ENCODE data around the gene ABLIM3. TPM values are rescaled to one million over a fixed set of nuclear protein-coding genes. Genes with fewer than 3 reads are reported as not detected.

Gene ABLIM3
- total and polyA plus RNA-seq, 2 of the 8 experiments (the other 6 are each of a cell fraction or from before 2014, with no cell fraction given), result 0.36 to 0.56 TPM

DNA sequence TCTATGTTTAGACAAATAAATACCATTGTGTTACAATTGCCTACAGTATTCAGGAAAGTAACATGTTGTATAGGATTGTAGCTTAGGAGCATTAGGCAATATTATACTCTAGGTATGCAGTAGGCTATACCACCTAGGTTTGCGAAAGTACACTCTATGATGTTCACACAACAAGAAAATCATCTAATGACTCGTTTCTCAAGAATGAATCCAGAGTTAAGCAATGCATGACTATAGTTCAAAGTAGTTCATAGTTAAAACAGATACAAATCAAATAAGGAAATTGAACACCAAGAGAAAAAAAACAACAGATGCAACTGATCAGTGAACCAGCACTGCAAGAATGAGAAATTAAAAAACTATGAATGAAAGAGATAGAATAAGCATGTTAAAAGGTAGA is 27.6 kb upstream of the ABLIM3 start:
- H3K4me1 ChIP-seq (replicated peaks in 1 of 4; ENCODE audit: control insufficient read depth in 3 of 4, insufficient read depth in 4 of 4, low read length in 3 of 4), result no peaks in the 10 kb centered on the region
- H3K4me2 ChIP-seq (ENCODE audit: insufficient read depth in 1 of 2, low read depth in 2 of 2, low read length in 2 of 2), result no peak overlapping the region
- TF ChIP-seq, protein P1, sequence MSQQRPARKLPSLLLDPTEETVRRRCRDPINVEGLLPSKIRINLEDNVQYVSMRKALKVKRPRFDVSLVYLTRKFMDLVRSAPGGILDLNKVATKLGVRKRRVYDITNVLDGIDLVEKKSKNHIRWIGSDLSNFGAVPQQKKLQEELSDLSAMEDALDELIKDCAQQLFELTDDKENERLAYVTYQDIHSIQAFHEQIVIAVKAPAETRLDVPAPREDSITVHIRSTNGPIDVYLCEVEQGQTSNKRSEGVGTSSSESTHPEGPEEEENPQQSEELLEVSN (IDR thresholded peaks at IDR 0.05), result no peak
- H3K18ac ChIP-seq (ENCODE audit: extremely low read depth, low read length), result no peak overlapping the region
- no peaks in the 10 kb centered on the region for H3K79me2 ChIP-seq (ENCODE audit: control insufficient read depth in 1 of 2, insufficient read depth in 2 of 2, low read length in 2 of 2)
- H3K9ac ChIP-seq (replicated peaks in 1 of 4; ENCODE audit: extremely low read depth in 1 of 4, low read depth in 3 of 4, low read length in 3 of 4), result no peak overlapping the region
- H4K20me1 ChIP-seq (replicated peaks in 1 of 2; ENCODE audit: control insufficient read depth in 1 of 2, insufficient read depth in 2 of 2, low read length in 2 of 2), result no peaks in the 10 kb centered on the region
- H3K4me3 ChIP-seq (ENCODE audit: extremely low read depth in 1 of 4, insufficient read depth in 2 of 4, low read depth in 3 of 4, low read length in 4 of 4), result no peak overlapping the region
- DNase-seq (ENCODE audit: low read depth in 1 of 2, low spot score in 2 of 2) (no peak), FAIRE-seq (no peak)
- H3K9me3 ChIP-seq (ENCODE audit: insufficient read depth in 2 of 2, low read depth in 1 of 2, low read length in 1 of 2), result no peaks in the 10 kb centered on the region
- no peak overlapping the region for H2BK12ac ChIP-seq (ENCODE audit: low read depth, low read length)
- no peaks in the 10 kb centered on the region for H3K23me2 ChIP-seq (ENCODE audit: low read depth, low read length)
- H3K14ac ChIP-seq (ENCODE audit: insufficient read length), result no peak overlapping the region
- H3K56ac ChIP-seq (replicated peaks; ENCODE audit: insufficient read length, low read depth, low read length), result no peak overlapping the region
- H4K91ac ChIP-seq (replicated peaks; ENCODE audit: insufficient read length, low read length), result no peak overlapping the region
- WGBS, 2 experiments (ENCODE audit: extremely low coverage in 1 of 2, insufficient coverage in 1 of 2, insufficient read length in 1 of 2, insufficient replicate concordance in 2 of 2, low coverage in 1 of 2, low lambda C conversion rate in 2 of 2, missing lambda C conversion rate in 1 of 2), result 88% methylated on average over 2 of the region's 2 CpGs; no CpG with 5 or more reads in 1 of the 2 experiments
- H3K4ac ChIP-seq (replicated peaks; ENCODE audit: insufficient read length, low read depth, low read length), result no peak overlapping the region
- H2BK15ac ChIP-seq (ENCODE audit: low read length), result no peak overlapping the region
- no peaks in the 10 kb centered on the region for H3K79me1 ChIP-seq (ENCODE audit: low read depth, low read length)
- H3K27me3 ChIP-seq (replicated peaks in 1 of 4; ENCODE audit: control insufficient read depth in 3 of 4, extremely low read depth in 1 of 4, insufficient read depth in 3 of 4, low read length in 3 of 4), result no peaks in the 10 kb centered on the region
- H2BK20ac ChIP-seq (ENCODE audit: low read length), result no peak overlapping the region
- H2BK120ac ChIP-seq (replicated peaks; ENCODE audit: low read depth, low read length), result no peak overlapping the region
- no peak overlapping the region for H4K5ac ChIP-seq (ENCODE audit: insufficient read length, low read depth, low read length)
- no peak overlapping the region for H3K27ac ChIP-seq (ENCODE audit: low read depth, low read length)
- no peak overlapping the region for H3K23ac ChIP-seq (ENCODE audit: insufficient read length)
- no peaks in the 10 kb centered on the region for H3K36me3 ChIP-seq (ENCODE audit: control insufficient read depth in 2 of 4, insufficient read depth in 4 of 4, low read length in 3 of 4)
- ChIA-PET POLR2A (ENCODE audit: partially characterized antibody) (no interaction called here), CTCF (ENCODE audit: partially characterized antibody) (interaction anchor here (0.7 to 10.3 kb wide), 8 partner anchors 11 to 381 kb away, joined by 3 to 121 read pairs (median 39); no protein-coding TSS in a partner anchor)
- H2BK5ac ChIP-seq (ENCODE audit: low read depth, low read length), result no peak overlapping the region
- H2AFZ ChIP-seq (ENCODE audit: low read length), result no peak overlapping the region
- H4K8ac ChIP-seq (ENCODE audit: extremely low read depth, insufficient read depth, low read length), result no peak overlapping the region
- H2AK5ac ChIP-seq (ENCODE audit: low read depth, low read length), result no peak overlapping the region
